ENCODE measurements around the gene SCYGR5.

DNA sequence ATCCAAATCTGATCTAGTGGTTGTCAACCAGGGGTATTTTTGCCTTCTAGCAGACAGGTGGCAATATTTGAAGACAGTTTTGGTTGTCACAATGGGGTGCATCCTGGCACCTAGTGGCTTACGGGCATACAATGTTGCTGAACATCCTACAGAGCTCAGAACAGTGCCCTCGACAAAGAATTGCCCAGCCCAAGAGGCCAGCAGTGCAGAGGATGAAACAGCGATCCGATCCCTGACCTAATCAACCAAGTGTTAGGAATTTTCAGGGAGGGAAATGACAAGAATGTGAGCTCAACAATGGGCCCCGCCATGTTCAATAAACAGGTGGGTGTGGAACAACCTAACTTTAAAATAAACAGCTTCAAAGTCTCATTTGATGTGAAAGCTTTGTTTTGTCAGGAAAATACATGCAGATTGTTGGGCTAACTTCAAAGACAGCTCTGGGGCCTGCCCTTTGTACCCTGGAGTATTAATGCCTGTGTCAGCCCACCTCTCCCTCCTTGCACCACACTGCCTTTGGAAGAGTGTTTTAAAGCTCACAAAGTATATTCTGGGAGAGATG is 22.5 kb upstream of the SCYGR5 start:
- TF ChIP-seq, protein P1, sequence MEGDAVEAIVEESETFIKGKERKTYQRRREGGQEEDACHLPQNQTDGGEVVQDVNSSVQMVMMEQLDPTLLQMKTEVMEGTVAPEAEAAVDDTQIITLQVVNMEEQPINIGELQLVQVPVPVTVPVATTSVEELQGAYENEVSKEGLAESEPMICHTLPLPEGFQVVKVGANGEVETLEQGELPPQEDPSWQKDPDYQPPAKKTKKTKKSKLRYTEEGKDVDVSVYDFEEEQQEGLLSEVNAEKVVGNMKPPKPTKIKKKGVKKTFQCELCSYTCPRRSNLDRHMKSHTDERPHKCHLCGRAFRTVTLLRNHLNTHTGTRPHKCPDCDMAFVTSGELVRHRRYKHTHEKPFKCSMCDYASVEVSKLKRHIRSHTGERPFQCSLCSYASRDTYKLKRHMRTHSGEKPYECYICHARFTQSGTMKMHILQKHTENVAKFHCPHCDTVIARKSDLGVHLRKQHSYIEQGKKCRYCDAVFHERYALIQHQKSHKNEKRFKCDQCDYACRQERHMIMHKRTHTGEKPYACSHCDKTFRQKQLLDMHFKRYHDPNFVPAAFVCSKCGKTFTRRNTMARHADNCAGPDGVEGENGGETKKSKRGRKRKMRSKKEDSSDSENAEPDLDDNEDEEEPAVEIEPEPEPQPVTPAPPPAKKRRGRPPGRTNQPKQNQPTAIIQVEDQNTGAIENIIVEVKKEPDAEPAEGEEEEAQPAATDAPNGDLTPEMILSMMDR (IDR thresholded peaks at IDR 0.05; ENCODE audit: low read length): no peak
- TF ChIP-seq EZH2 (IDR thresholded peaks at IDR 0.05; ENCODE audit: borderline replicate concordance, low read length): no peak

Data from OCI-LY1 (cell line).